HK-2 (cell line): ENCODE measurements around the gene SUCLG2.

ENCODE experiments used
- DNase-seq: peaks from one replicate; pipeline ENCODE4 v3.0.0-alpha.2; 2018; ENCODE audit not compliant: unreplicated experiment

SUCLG2 gene

DNA sequence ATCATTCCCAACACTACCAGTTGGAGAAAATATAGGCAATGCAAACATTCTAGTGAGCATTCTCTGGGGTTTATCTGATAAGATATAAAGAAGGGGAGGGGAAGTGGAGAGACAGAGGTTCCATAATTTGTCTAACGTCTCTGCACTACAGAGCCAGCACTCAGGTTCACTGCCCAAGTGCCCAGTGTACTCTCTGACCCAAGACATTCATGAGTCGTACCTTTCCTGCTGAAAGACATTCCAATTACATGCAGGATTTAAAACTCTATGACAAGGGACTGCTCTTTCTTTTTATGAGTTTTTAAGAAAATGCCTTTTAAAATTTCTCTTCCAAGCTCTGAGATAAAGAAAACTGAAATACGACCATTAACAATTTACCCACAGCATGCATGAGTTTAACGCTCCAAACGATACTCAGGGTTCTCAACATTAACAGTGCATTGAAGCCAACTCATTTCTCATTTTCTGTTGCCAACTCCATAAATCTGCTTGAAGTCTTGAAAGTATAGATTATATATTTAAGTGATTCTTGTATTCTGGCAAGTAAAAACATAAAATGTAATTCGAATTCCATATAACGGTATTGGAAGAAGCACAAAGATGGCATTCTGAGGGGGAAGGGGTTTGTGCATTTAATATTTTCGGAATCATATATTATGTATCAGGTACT, 193.4 kb downstream of the SUCLG2 start:
- DNase-seq: no peak

GRCh38 chr3:67459796-67460195, 194.6 kb downstream of the SUCLG2 start:
- DNase-seq: no peak

DNA sequence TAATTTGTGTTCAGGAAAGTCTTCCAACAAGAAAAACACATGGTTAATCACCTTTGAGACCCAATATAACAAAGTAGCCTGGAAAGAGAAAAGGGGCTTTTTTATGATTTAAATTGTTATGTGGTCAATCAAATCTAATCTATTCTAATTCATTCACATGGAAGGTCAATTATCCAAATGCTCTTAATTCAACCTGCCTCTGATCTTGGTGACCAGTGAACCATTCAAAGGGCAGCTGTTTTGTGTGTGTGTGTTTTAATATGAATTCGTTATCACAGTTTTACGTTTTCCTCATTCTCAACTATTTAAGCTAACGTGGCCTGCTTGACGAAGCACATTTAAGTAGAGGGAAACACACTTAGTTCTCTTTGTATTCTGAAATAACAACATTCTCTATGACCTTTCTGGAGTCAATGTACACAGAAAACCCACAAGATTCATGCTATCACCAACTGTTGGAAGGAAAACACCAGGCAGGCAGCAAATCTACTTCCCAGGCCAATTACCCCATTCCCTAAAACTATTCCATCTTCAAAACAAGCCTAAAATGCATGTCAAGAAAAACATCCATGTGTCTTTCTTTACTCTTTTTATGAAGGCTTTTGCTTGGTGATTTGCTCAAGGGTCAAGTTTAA, 195.4 kb downstream of the SUCLG2 start:
- DNase-seq: no peak

DNA sequence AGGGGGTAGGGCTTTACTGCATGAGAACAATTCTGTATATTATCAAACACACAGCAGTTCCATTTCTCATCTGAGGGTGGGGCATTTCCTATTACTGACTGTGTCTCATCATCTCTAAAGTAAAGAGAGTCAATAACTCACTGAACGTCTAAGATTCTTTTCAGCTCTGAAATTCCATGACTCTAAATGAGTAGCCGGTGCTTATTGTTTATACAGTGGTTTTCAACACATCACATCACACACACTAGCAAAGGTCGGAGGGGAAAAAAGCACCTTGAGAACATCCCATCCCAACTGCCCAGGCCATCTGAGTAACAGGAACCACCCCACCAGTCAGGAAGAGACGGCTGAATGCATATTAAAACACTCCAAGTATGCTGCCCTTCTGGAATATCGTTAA, 196.0 kb downstream of the SUCLG2 start:
- DNase-seq: no peak

DNA sequence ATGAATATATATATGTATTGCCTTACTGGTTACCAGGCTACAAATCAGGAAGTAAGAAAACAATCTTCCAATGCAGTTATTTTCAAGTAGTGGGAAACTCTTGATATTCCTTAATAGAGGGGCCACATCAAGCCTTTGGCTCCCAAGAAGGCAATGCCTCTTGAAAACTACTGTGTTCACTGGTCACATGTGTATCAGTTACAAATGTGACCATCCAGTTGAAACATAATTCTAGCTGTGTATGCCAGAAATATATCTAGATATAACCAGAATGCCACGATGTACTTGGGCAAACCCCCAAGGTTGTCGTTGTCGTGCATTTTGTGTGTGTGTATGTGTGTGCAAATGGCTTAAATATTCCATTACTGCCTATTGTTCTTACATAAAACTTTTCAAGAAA, 200.8 kb downstream of the SUCLG2 start:
- no peak for DNase-seq

DNA sequence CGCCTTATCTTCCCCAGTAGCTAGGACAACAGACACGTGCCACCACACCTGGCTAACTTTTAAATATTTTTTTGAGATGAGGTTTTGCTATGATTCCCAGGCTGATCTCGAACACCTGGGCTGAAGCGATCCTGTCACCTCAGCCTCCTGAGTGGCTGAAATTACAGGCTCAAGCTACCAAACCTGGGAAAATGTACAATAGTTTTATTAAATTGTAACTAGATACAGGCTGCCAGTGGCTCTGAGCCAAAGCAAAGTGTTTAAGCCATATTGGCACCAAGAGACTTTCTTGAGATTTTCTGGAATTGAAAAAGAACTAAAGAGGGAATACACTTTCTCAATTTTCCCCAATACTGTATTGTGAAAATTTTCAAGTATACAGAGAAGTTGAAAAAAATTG, 204.3 kb downstream of the SUCLG2 start:
- no peak for DNase-seq

GRCh38 chr3:67447393-67447792, 207.0 kb downstream of the SUCLG2 start:
- no peak for DNase-seq

- no peak for DNase-seq
These were observed 216.6 kb downstream of the SUCLG2 start for GRCh38 chr3:67437789-67438188.

DNA sequence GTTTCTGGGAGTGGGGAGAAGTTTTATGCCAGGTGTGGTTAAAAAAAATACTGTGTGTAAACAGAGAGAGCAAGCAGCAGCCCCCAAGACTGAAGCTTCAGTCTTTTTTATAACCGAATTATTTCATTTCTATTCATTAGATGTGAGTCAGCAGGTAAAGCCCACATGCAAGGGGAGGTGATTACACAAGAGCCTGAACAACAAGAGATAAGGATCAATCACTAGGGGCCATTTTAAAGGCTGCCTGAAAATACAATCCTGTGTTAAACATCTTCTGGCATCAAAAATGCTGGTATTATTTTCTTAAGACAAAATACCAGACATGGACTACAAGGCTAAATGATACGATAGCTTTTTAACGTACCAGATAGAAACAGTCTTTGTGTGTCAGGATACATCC, 217.3 kb downstream of the SUCLG2 start:
- DNase-seq: no peak

DNA sequence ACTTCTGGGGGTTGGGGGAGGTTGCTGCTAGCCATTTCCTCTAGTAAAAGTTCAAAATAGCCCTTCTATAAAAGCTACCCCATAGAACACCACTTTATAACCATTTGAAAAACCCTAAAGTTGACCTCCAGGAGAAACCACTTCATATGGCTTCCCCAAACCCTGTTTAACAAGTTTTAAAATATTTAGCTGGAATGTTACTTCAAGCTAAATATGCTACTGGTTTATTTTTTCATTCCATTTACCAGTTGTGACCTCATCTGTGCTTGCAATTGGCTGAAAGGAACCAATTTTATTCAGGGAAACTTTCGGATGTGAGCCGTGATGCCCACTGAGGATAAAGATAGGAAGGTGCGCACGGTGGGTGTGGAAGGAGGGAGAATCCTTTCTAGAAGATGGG, 221.3 kb downstream of the SUCLG2 start:
- DNase-seq: no peak

DNA sequence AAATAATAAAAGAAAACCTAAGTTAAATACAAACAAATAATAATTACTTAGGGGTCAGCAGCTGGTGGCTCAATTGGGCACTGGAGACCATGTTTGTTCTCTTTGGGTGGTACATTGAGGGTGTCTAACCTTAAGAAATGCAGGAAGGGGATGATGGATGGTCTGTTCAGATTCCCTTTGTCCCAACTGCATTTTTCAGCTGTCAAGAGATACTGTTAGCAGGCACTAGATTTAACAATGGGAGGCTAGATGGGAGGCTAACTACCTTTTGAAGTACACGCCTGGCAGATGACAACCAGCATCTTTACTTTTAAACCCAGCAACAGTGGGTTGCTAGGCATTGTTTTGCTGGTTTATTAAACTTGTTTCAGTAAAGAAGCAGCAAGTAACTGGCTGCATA, 222.5 kb downstream of the SUCLG2 start:
- DNase-seq: no peak

DNA sequence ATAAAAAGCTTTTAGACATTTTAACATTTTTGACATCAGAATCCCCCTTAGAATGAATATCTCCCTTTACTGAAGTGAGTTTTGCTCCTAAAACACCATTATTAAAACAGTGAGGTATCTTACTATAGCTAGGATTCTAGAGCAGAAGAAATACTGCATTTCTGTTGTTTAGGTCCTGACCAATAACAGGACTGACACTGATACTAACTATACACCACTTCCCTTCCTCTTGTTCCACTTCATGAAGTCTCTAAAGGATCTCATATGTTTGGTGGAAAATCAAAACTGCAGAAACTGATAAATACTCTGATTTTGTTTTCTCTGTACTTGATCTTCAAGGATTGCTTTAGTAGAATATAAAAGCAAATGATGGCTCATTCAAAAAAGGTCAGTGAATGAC, 230.7 kb downstream of the SUCLG2 start:
- DNase-seq: no peak

- DNase-seq: no peak
These were observed 232.5 kb downstream of the SUCLG2 start for GRCh38 chr3:67421912-67422311.

DNA sequence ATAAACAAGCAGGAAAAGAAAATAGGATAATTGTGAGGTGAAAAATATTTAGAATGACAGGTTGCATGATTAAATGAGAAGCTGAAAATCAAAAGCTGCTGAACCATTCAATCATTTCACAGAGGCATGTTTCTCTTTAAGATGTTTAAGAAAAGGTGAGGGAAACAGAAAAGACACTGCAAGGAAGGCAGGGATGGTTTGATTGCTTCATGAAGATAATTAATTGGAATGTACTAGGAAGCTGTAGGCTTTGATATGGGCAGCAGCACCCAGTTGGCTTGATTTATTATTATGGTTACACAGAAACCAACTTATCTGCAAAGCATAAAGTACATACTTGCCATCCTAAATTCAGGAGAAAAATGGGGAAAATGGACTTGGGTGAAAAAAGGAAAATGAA, 234.6 kb downstream of the SUCLG2 start:
- no peak for DNase-seq

- no peak for DNase-seq
These were observed 235.2 kb downstream of the SUCLG2 start for GRCh38 chr3:67419218-67419529.

- DNase-seq: no peak
These were observed 235.8 kb downstream of the SUCLG2 start for GRCh38 chr3:67418426-67419217.

DNA sequence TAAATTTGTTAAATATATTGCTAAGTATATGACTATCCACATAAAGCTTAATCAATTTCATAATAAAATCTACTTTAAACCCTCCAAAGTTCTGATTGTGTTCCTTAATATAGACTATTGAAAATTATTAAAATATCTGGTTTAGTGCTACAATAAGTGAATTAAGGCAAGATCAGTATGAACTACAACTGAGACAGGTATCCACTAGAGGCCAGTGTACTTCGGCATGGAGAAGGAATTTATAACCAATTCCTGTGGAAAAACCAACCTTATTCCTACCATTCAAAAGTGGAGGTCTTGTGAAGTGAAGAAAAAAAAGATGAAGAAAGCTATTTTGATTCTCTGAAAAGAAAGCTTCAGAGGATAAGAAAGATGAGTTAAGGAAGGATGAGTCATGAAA, 237.7 kb downstream of the SUCLG2 start:
- DNase-seq: no peak

- no peak for DNase-seq
These were observed 238.9 kb downstream of the SUCLG2 start for GRCh38 chr3:67415511-67415910.

DNA sequence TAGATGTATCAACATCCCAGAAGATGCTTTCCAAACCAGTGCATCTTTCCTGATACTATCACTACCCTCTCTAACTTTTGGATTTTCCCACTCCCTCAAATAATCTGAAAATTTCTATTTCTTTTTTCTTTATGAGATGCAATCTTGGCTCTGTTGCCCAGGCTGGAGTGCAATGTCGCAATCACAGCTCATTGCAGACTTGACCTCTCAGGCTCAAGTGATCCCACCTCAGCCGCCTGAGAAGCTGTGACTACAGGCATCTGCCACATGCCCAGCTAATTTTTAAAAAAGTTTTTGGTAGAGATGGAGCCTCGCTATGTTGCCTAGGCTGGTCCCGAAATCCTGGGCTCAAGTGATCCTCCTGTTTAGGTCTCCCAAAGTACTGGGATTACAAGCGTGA, 239.7 kb downstream of the SUCLG2 start:
- DNase-seq: no peak

- no peak for DNase-seq
These were observed 249.2 kb downstream of the SUCLG2 start for GRCh38 chr3:67405193-67405592.

GRCh38 chr3:67402873-67403272, 251.5 kb downstream of the SUCLG2 start:
- no peak for DNase-seq

DNA sequence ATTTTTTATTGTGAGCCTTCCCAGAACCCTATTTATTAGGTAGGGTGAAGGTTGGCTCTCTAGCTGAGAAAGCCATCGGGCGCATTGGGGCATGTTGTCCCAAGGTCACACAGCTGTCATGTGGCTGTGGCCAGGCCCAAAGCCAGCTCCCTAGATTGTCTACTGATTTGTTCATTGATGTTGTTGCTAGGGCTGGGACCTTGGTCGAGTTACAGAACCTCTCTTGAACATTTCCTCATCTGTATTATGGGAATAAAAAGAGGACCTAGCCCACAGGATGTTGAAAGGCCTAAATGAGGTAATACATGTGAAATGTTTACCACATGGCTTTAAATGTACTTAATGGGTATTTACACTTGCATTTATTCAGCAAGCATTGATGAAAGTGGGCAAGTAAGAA, 252.5 kb downstream of the SUCLG2 start:
- DNase-seq: no peak

- DNase-seq: no peak
These were observed 253.9 kb downstream of the SUCLG2 start for GRCh38 chr3:67400476-67400875.
